ENCODE data around the gene NEDD4L. TPM values are rescaled to one million over a fixed set of nuclear protein-coding genes. Genes with fewer than 3 reads are reported as not detected.
"Not testable (repeated sequence)": the region's sequence is repeated elsewhere in the genome, so short reads cannot be mapped to it uniquely, and the experiment has no call there.

NEDD4L gene
- total and polyA plus RNA-seq, 9 donors, result 24.8 to 43.1 (median 34.0) TPM

- Histone ChIP-seq H3K27ac (ENCODE audit: low read length) (no peak overlapping the region), H3K36me3 (ENCODE audit: control insufficient read depth, insufficient read depth, low read length) (peaks cover 59% of the 10 kb centered on the region), H3K27me3 (ENCODE audit: control insufficient read depth, insufficient read depth, low read length) (no peaks in the 10 kb centered on the region), H3K4me3 (ENCODE audit: low read length) (no peak overlapping the region), H3K9me3 (replicated peaks; ENCODE audit: control insufficient read depth, low read depth, low read length) (no peaks in the 10 kb centered on the region), H3K4me1 (ENCODE audit: control insufficient read depth, insufficient read depth, low read length) (no peaks in the 10 kb centered on the region)
- DNase-seq, result no peak
- 100% methylated on average over 3 of the region's 9 CpGs for WGBS (ENCODE audit: insufficient coverage)
Measured at GRCh38 chr18:58367425-58368140, 323.6 kb downstream of the NEDD4L start.

GRCh38 chr18:58369616-58370015 is 325.6 kb downstream of the NEDD4L start:
- 92% methylated on average over 10 of the region's 10 CpGs for WGBS (ENCODE audit: insufficient coverage)
- Histone ChIP-seq H3K36me3 (ENCODE audit: control insufficient read depth, insufficient read depth, low read length) (peaks cover 72% of the 10 kb centered on the region), H3K27me3 (ENCODE audit: control insufficient read depth, insufficient read depth, low read length) (no peaks in the 10 kb centered on the region), H3K4me3 (ENCODE audit: low read length) (no peak overlapping the region), H3K4me1 (ENCODE audit: control insufficient read depth, insufficient read depth, low read length) (no peaks in the 10 kb centered on the region), H3K27ac (ENCODE audit: low read length) (no peak overlapping the region), H3K9me3 (replicated peaks; ENCODE audit: control insufficient read depth, low read depth, low read length) (no peaks in the 10 kb centered on the region)
- no peak for DNase-seq

- no peak overlapping the region for H3K27ac ChIP-seq (ENCODE audit: low read length)
- H3K9me3 ChIP-seq (replicated peaks; ENCODE audit: control insufficient read depth, low read depth, low read length), result no peaks in the 10 kb centered on the region
- 90% methylated on average over 7 of the region's 10 CpGs for WGBS (ENCODE audit: insufficient coverage)
- no peak overlapping the region for H3K4me3 ChIP-seq (ENCODE audit: low read length)
- peaks cover 74% of the 10 kb centered on the region for H3K36me3 ChIP-seq (ENCODE audit: control insufficient read depth, insufficient read depth, low read length)
- H3K27me3 ChIP-seq (ENCODE audit: control insufficient read depth, insufficient read depth, low read length), result no peaks in the 10 kb centered on the region
- no peaks in the 10 kb centered on the region for H3K4me1 ChIP-seq (ENCODE audit: control insufficient read depth, insufficient read depth, low read length)
- no peak for DNase-seq
Measured at GRCh38 chr18:58370038-58370580, 326.1 kb downstream of the NEDD4L start.

GRCh38 chr18:58370612-58371011 is 326.6 kb downstream of the NEDD4L start:
- Histone ChIP-seq H3K27ac (ENCODE audit: low read length) (no peak overlapping the region), H3K36me3 (ENCODE audit: control insufficient read depth, insufficient read depth, low read length) (peaks cover 77% of the 10 kb centered on the region), H3K27me3 (ENCODE audit: control insufficient read depth, insufficient read depth, low read length) (no peaks in the 10 kb centered on the region), H3K9me3 (replicated peaks; ENCODE audit: control insufficient read depth, low read depth, low read length) (no peaks in the 10 kb centered on the region), H3K4me1 (ENCODE audit: control insufficient read depth, insufficient read depth, low read length) (no peaks in the 10 kb centered on the region), H3K4me3 (ENCODE audit: low read length) (no peak overlapping the region)
- WGBS (ENCODE audit: insufficient coverage), result 80% methylated on average over 2 of the region's 5 CpGs
- DNase-seq, result no peak

- no peaks in the 10 kb centered on the region for H3K27me3 ChIP-seq (ENCODE audit: control insufficient read depth, insufficient read depth, low read length)
- H3K4me3 ChIP-seq (ENCODE audit: low read length), result no peak overlapping the region
- H3K27ac ChIP-seq (ENCODE audit: low read length), result no peak overlapping the region
- H3K36me3 ChIP-seq (ENCODE audit: control insufficient read depth, insufficient read depth, low read length), result peaks cover 69% of the 10 kb centered on the region
- DNase-seq, result no peak
- H3K9me3 ChIP-seq (replicated peaks; ENCODE audit: control insufficient read depth, low read depth, low read length), result no peaks in the 10 kb centered on the region
- H3K4me1 ChIP-seq (ENCODE audit: control insufficient read depth, insufficient read depth, low read length), result peaks cover 21% of the 10 kb centered on the region
- 74% methylated on average over 2 of the region's 5 CpGs for WGBS (ENCODE audit: insufficient coverage)
Measured at GRCh38 chr18:58373481-58373880, 329.5 kb downstream of the NEDD4L start.

GRCh38 chr18:58375051-58375450 is 331.0 kb downstream of the NEDD4L start:
- 90% methylated on average over 8 of the region's 8 CpGs for WGBS (ENCODE audit: insufficient coverage)
- Histone ChIP-seq H3K9me3 (replicated peaks; ENCODE audit: control insufficient read depth, low read depth, low read length) (no peaks in the 10 kb centered on the region), H3K27me3 (ENCODE audit: control insufficient read depth, insufficient read depth, low read length) (no peaks in the 10 kb centered on the region), H3K36me3 (ENCODE audit: control insufficient read depth, insufficient read depth, low read length) (peaks cover 55% of the 10 kb centered on the region), H3K4me3 (ENCODE audit: low read length) (no peak overlapping the region), H3K4me1 (ENCODE audit: control insufficient read depth, insufficient read depth, low read length) (peaks cover 32% of the 10 kb centered on the region), H3K27ac (ENCODE audit: low read length) (no peak overlapping the region)
- no peak for DNase-seq

- H3K27ac ChIP-seq (ENCODE audit: low read length), result peak overlapping the region; percentile 35
- H3K4me1 ChIP-seq (ENCODE audit: control insufficient read depth, insufficient read depth, low read length), result peaks cover 32% of the 10 kb centered on the region
- H3K4me3 ChIP-seq (ENCODE audit: low read length), result no peak overlapping the region
- no peaks in the 10 kb centered on the region for H3K9me3 ChIP-seq (replicated peaks; ENCODE audit: control insufficient read depth, low read depth, low read length)
- DNase-seq, result peak; percentile 69
- H3K36me3 ChIP-seq (ENCODE audit: control insufficient read depth, insufficient read depth, low read length), result peaks cover 39% of the 10 kb centered on the region
- WGBS (ENCODE audit: insufficient coverage), result 71% methylated on average over 22 of the region's 28 CpGs
- H3K27me3 ChIP-seq (ENCODE audit: control insufficient read depth, insufficient read depth, low read length), result no peaks in the 10 kb centered on the region
Measured at GRCh38 chr18:58378411-58379379, 334.7 kb downstream of the NEDD4L start.

- Histone ChIP-seq H3K36me3 (ENCODE audit: control insufficient read depth, insufficient read depth, low read length) (peaks cover 43% of the 10 kb centered on the region), H3K27ac (ENCODE audit: low read length) (peak overlapping the region; percentile 35), H3K9me3 (replicated peaks; ENCODE audit: control insufficient read depth, low read depth, low read length) (no peaks in the 10 kb centered on the region), H3K4me3 (ENCODE audit: low read length) (no peak overlapping the region), H3K27me3 (ENCODE audit: control insufficient read depth, insufficient read depth, low read length) (no peaks in the 10 kb centered on the region), H3K4me1 (ENCODE audit: control insufficient read depth, insufficient read depth, low read length) (peaks cover 32% of the 10 kb centered on the region)
- 88% methylated on average over 10 of the region's 15 CpGs for WGBS (ENCODE audit: insufficient coverage)
- no peak for DNase-seq
Measured at GRCh38 chr18:58379443-58379842, 335.4 kb downstream of the NEDD4L start.

GRCh38 chr18:58380113-58380512 is 336.1 kb downstream of the NEDD4L start:
- WGBS (ENCODE audit: insufficient coverage), result no CpG with 5 or more reads among the region's 4 CpGs
- Histone ChIP-seq H3K36me3 (ENCODE audit: control insufficient read depth, insufficient read depth, low read length) (peaks cover 40% of the 10 kb centered on the region), H3K4me1 (ENCODE audit: control insufficient read depth, insufficient read depth, low read length) (peaks cover 32% of the 10 kb centered on the region)
- H3K4me3 ChIP-seq (ENCODE audit: low read length); H3K27ac ChIP-seq (ENCODE audit: low read length); DNase-seq; H3K27me3 ChIP-seq (ENCODE audit: control insufficient read depth, insufficient read depth, low read length); H3K9me3 ChIP-seq (replicated peaks; ENCODE audit: control insufficient read depth, low read depth, low read length): not testable (repeated sequence)
